GM12874 (cell line): ENCODE data around the gene CAPN15.

ENCODE experiments used
- TF ChIP-seq, protein P1 (sequence below): IDR thresholded peaks from 2 replicates; pipeline ENCODE4 v1.5.1; 2011; ENCODE audit warnings: low read depth, mild to moderate bottlenecking, control low read depth, low read length, moderate library complexity; ENCODE audit not compliant: insufficient read depth

Gene CAPN15

GRCh38 chr16:560204-560700, 32.7 kb downstream of the CAPN15 start, which contains the start of gene PRR35:
PRR35 (plus strand) TSS chr16:560394; CDS start chr16:563295, 2,901 bp downstream.
- TF ChIP-seq, protein P1, sequence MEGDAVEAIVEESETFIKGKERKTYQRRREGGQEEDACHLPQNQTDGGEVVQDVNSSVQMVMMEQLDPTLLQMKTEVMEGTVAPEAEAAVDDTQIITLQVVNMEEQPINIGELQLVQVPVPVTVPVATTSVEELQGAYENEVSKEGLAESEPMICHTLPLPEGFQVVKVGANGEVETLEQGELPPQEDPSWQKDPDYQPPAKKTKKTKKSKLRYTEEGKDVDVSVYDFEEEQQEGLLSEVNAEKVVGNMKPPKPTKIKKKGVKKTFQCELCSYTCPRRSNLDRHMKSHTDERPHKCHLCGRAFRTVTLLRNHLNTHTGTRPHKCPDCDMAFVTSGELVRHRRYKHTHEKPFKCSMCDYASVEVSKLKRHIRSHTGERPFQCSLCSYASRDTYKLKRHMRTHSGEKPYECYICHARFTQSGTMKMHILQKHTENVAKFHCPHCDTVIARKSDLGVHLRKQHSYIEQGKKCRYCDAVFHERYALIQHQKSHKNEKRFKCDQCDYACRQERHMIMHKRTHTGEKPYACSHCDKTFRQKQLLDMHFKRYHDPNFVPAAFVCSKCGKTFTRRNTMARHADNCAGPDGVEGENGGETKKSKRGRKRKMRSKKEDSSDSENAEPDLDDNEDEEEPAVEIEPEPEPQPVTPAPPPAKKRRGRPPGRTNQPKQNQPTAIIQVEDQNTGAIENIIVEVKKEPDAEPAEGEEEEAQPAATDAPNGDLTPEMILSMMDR, result no peak

DNA sequence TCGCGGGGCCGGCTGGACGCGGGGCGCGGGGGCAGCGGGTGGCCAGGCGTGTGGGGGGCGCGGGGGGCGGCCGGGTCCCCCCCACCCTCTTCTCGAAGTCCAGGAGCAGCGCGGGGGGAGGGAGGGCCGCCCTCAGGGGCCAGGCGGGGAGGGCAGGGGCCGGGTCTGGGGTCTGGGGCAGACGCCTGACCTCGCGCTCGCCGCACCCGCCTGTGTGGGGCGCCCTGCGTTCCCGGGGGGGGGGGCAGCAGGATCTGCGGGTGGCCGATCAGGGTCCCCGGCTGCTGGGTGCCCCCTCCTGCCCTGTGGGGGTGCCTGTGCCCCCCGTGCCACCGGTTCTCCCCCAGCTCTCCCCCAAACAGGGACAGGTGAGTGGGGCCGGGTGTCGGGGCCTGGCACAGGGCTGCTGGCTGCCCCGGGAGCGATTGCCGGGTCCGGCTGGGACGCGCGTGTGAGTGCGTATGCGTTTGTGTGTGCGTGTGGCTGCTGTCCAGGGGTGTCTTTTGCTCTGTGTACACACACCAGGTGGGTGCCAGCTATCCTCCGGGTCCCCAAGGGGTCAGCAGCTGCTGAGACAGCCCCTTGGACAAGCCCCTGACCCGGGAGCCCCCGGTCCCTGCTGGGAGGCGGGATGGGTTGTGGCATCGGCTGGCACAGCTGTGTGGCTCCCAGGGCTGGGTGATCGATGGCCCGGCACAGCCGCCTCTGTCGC, 33.3 kb downstream of the CAPN15 start:
- TF ChIP-seq, protein P1, result no peak

- TF ChIP-seq, protein P1, result no peak
These were observed 33.9 kb downstream of the CAPN15 start for GRCh38 chr16:561413-561794.

DNA sequence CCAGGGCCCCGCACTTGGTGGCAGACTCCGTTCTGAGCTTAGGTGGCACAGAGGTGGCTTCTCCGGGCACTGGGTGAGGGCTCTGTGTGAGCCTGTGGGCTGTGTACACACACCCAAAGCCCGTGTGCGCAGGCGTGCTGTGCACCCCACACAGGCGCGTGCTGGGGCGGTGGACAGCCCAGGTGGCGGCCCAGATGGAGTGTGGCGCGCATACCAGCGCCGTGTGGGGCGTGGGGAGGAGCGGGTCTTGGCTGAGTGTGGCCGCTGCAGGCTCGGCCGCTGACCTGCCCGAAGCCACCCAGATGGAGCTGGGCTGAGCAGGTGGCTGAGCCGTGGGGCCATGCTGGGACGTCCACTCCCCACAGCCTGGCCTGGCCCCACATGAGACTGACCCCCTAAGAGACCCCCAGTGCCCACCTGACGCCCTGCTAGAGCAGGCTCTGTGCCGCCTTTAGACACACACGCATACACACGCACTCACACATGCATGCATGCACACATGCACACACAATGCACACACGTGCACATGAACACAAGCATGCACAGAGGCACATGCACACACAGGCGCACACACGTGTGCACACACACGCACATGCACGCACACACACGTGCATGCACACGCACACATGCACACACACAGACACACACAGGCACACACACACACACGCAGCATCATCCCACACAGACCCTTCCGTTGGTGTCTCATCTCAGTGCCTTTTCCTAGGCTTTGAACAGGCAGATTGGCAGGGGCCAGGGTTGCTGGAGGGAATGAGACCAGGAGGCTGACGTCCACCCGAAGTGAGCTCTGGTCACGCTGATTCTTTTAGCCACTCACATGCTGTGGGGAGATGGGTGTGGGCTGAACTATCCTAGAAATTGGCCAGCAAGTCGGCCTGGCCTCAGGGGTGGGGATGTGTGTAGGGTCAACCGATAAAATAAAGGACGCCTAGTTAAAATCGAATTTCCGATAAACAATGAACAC, 34.7 kb downstream of the CAPN15 start:
- TF ChIP-seq, protein P1, result no peak

- TF ChIP-seq, protein P1, result no peak
These were observed 35.6 kb downstream of the CAPN15 start for GRCh38 chr16:563072-563644.

GRCh38 chr16:564690-565418, 37.3 kb downstream of the CAPN15 start:
- TF ChIP-seq, protein P1, result no peak
